Measurements from ENCODE around the gene BCKDHB. TPM values are rescaled to one million over a fixed set of nuclear protein-coding genes. Genes with fewer than 3 reads are reported as not detected.

BCKDHB gene
- total and polyA plus RNA-seq, 2 of the 4 experiments (the other 2 are of a cell fraction) = 11.2 to 11.8 TPM

- no peak for TF ChIP-seq FOS (IDR thresholded peaks at IDR 0.05; ENCODE audit: low read depth, low read length)
Measured at GRCh38 chr6:80126657-80127345, 20.3 kb downstream of the BCKDHB start (continued).

GRCh38 chr6:80129485-80129884 lies 23.0 kb downstream of the BCKDHB start:
- TF ChIP-seq SMC3 (IDR thresholded peaks at IDR 0.05; ENCODE audit: low read depth, low read length) (no peak), MAFK (IDR thresholded peaks at IDR 0.05; ENCODE audit: low read depth, low read length) (no peak), MAZ (IDR thresholded peaks at IDR 0.05; ENCODE audit: borderline replicate concordance, low read depth, low read length) (no peak)
- ChIA-PET POLR2A (ENCODE audit: unreplicated experiment) (no interaction called here), CTCF (no interaction called here)
- H3K36me3 ChIP-seq (ENCODE audit: control insufficient read depth, insufficient read depth, low read length) = 0 out of 2 replicates have a peak, but pooled peaks cover 1% of the 10 kb centered on the region
- no peak overlapping the region for H2BK20ac ChIP-seq (ENCODE audit: low read depth, low read length)
- H2BK5ac ChIP-seq (ENCODE audit: low read depth, low read length, poor library complexity, severe bottlenecking) = no peak overlapping the region
- no peak overlapping the region for H2AK9ac ChIP-seq (replicated peaks; ENCODE audit: low read depth, low read length, poor library complexity)
- H4K8ac ChIP-seq (ENCODE audit: low read depth in 2 of 2, low read length in 2 of 2) = no peak overlapping the region
- no CpG with 5 or more reads among the region's 3 CpGs for WGBS, 2 experiments (ENCODE audit: extremely low coverage in 2 of 2, insufficient read length in 1 of 2)
- no peaks in the 10 kb centered on the region for H3K27me3 ChIP-seq (ENCODE audit: control insufficient read depth, insufficient read depth, low read length)
- dilution Hi-C loops (cut with HindIII; ENCODE audit: low sequenced_read_pairs, unreplicated experiment) (no loop called here), in situ Hi-C loops (cut with MboI; ENCODE audit: low sequenced_read_pairs) (loop anchor here (25.0 kb wide), 1 partner anchor 1633 kb away; the partner anchor contains the start of gene TENT5A), intact Hi-C loops (cut with micrococcal nuclease) (no loop called here)
- no peak for DNase-seq
- no peak overlapping the region for H2BK120ac ChIP-seq (ENCODE audit: low read depth, low read length)
- H3K9me3 ChIP-seq (ENCODE audit: control insufficient read depth, insufficient read depth, low read length) = no peaks in the 10 kb centered on the region
- no peak overlapping the region for H3K14ac ChIP-seq (replicated peaks; ENCODE audit: low read depth, low read length)
- H3K18ac ChIP-seq (ENCODE audit: low read depth, low read length) = no peak overlapping the region
- H4K91ac ChIP-seq (ENCODE audit: insufficient read depth, low read depth, low read length) = no peak overlapping the region
- no peak for ATAC-seq (ENCODE audit: low read depth)
- no peak overlapping the region for H2AK5ac ChIP-seq (ENCODE audit: low read depth, low read length)
- H4K20me1 ChIP-seq (ENCODE audit: insufficient read depth, low read length) = no peaks in the 10 kb centered on the region
- H2BK15ac ChIP-seq (ENCODE audit: low read depth, low read length) = no peak overlapping the region
- H3K4me1 ChIP-seq (ENCODE audit: control insufficient read depth, insufficient read depth, low read length) = no peaks in the 10 kb centered on the region; the same call in 1 of the 2 replicates
- H3K4ac ChIP-seq (ENCODE audit: low read depth, low read length) = no peak overlapping the region
- H3K4me3 ChIP-seq (ENCODE audit: insufficient read depth, low read depth, low read length) = no peak overlapping the region
- H3K56ac ChIP-seq (ENCODE audit: extremely low read depth, insufficient read depth, low read length) = no peak overlapping the region
- H3K9me1 ChIP-seq (ENCODE audit: insufficient read depth, low read length) = peaks cover 6% of the 10 kb centered on the region; the same call in 1 of the 2 replicates
- no peak overlapping the region for H4K5ac ChIP-seq (ENCODE audit: low read depth, low read length)
- no peak overlapping the region for H2AFZ ChIP-seq (replicated peaks; ENCODE audit: low read length, poor library complexity)
- H3K4me2 ChIP-seq (ENCODE audit: low read depth, low read length) = no peak overlapping the region
- no peak overlapping the region for H3K23ac ChIP-seq (ENCODE audit: low read depth, low read length)
- H3K27ac ChIP-seq (ENCODE audit: insufficient read depth, low read length) = no peak overlapping the region
- BruUV-seq (replicated peaks) = no TSS peak
- H3K9ac ChIP-seq (ENCODE audit: low read depth, low read length) = no peak overlapping the region
- peaks cover 6 to 12% of the 10 kb centered on the region in 2 experiments; a peak in 3 of 4 replicates for H3K79me1 ChIP-seq (ENCODE audit: low read depth in 1 of 2, low read length in 2 of 2)

All from IMR-90 (cell line).